TTC549 (cell line): Measurements from ENCODE around the gene FNTB.

Experiments
- FAIRE-seq: peaks from 2 replicates; lab custom pipeline; 2012; peaks lifted over from hg19 to GRCh38; lab: Jason Lieb, UNC

FNTB gene

GRCh38 chr14:65092349-65092748 lies 105.7 kb downstream of the FNTB start:
- FAIRE-seq = no peak

- FAIRE-seq = no peak
Measured at GRCh38 chr14:65095633-65096205, 109.0 kb downstream of the FNTB start.

GRCh38 chr14:65096323-65097089 lies 109.8 kb downstream of the FNTB start:
- no peak for FAIRE-seq

- FAIRE-seq = no peak
Measured at GRCh38 chr14:65098586-65098985, 111.9 kb downstream of the FNTB start.

- FAIRE-seq = no peak
Measured at GRCh38 chr14:65100922-65101541, 114.3 kb downstream of the FNTB start.

GRCh38 chr14:65101631-65102440 lies 115.1 kb downstream of the FNTB start:
- FAIRE-seq = no peak

GRCh38 chr14:65102441-65103149 lies 115.9 kb downstream of the FNTB start, which contains the start of gene MAX:
MAX (minus strand) TSS chr14:65102517; CDS start chr14:65102339, 178 bp downstream.
- no peak for FAIRE-seq

GRCh38 chr14:65103150-65103760 lies 116.6 kb downstream of the FNTB start:
- no peak for FAIRE-seq

GRCh38 chr14:65104791-65105190 lies 118.1 kb downstream of the FNTB start:
- no peak for FAIRE-seq

- no peak for FAIRE-seq
Measured at GRCh38 chr14:65106316-65106715, 119.6 kb downstream of the FNTB start.

GRCh38 chr14:65106736-65107135 lies 120.0 kb downstream of the FNTB start:
- FAIRE-seq = no peak

- FAIRE-seq = no peak
Measured at GRCh38 chr14:65107200-65107599, 120.5 kb downstream of the FNTB start.

- FAIRE-seq = no peak
Measured at GRCh38 chr14:65109357-65109756, 122.7 kb downstream of the FNTB start.

- FAIRE-seq = no peak
Measured at GRCh38 chr14:65110525-65110924, 123.8 kb downstream of the FNTB start.
